ENCODE data around the gene GSDME.

Gene GSDME

GRCh38 chr7:24659505-24659904 lies 97.8 kb downstream of the GSDME start:
- DNase-seq = no peak

DNA sequence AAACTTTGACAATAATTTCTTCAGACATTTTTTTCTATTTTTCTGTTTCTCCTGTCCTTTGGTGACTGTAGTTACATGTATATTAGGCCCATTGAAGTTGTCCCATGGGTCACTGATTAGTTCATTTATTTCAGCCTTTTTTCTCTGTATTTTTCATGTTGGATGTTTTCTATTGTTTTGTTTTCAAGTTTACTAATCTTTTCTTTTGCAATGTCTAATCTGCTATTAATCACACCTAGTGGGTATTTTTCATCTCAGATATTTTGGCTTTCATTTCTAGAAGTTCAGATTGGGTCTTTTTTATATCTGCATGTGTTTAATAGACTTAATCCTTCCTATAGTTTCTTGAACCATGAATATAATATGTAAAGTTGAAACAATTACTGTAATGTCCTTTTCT lies 99.3 kb downstream of the GSDME start:
- DNase-seq = no peak

- no peak for DNase-seq
Measured at GRCh38 chr7:24656608-24657007, 100.7 kb downstream of the GSDME start.

DNA sequence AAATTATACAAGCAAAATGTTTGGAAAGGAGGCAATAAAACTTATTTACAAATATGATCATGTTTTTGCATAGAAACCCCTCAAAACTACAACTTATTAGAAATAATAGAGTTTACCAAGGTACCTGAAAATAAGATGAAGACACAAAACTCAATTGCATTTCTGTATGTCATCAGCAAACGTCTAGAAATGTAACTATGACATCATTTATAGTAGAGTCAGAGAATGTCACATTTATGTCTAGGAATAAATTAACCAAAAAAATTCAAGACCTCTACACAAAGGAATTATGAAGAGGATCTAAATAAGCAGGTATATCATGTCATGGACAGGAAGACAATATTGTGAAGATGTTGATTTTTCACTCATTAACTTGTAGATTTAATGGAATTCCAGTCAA lies 103.0 kb downstream of the GSDME start:
- no peak for DNase-seq

DNA sequence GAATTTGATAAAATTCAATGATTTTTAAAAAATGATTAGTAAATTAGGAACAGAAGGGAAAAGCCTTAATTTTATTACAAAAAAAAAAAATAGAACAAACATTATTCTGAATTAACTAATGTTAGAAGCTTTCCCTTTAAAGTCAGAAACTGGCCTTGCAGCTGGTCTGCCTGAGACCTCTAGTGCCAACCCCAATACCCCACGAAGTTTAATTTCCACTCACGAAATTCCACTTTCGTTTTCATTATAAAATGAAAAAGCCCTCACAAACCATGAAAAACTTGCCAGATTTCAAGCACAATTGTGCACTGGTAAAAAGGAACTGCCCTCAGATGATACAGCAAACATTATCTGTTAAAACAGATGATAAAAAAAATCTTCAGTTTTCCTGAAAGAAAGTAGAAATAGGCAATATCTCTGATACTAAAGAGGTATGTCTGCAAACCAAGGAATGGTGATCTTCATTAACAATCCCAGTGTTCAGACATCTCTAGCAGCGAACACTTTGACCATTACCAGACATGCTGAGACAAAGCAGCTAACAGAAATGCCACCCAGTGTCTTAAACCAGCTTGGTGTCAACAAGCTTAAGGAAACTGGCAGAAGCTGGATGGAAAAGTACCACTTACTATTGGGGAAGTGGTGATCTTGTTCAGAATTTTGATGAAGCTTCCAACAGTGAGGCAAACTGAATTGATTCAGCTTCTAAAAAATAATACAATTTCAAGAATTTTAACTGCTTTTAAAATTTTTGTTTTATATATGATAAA lies 103.8 kb downstream of the GSDME start:
- peak in 10 of 58 donors; percentile 0 to 64 (median 10) for DNase-seq

DNA sequence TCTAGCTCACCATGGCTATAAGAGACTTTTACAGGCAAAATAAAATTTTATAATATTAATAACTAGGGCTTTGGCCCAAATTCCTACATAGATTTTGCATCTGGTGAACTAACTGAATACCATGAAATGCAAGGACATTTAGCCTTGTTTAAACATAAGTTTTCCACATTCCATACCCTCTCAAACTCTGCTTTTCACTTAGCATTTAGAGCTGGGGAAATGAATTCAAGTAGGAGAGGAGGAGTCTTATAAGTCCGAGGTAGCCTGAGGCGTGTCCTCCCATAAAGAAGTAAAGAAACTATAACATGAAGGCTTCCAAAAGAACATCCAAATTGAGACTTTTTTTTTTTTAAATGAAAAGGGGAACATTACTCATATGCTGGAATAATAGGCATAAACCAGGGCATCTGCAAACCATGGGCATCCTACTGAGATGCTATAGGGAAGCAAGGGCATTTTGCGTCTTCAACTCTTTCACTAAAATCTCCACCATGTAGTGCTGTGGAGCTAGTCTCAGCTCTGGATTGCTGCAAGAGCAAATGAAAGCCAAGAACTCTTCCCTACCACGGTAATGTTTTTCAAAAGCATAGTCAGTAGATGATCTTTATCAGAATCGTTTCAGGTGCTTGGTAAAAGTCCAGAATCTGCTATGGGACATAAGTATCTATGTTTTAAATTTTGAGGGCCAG lies 104.9 kb downstream of the GSDME start:
- no peak for DNase-seq

All from anterior cingulate cortex (tissue), 58 donors.